ENCODE results near the gene DUSP8. TPM values are rescaled to one million over a fixed set of nuclear protein-coding genes. Genes with fewer than 3 reads are reported as not detected.

The DUSP8 gene
- total and polyA plus RNA-seq, 2 donors: 0.14 to 2.9 TPM

- no peak overlapping the region for H3K4me3 ChIP-seq (ENCODE audit: low read length in 2 of 2)
- 84% methylated on average over 11 of the region's 11 CpGs for WGBS
- H3K4me1 ChIP-seq (ENCODE audit: control insufficient read depth in 2 of 2, insufficient read depth in 2 of 2, low read length in 2 of 2): peaks cover 7 to 13% of the 10 kb centered on the region in 2 donors
- H3K27ac ChIP-seq (ENCODE audit: low read depth in 1 of 2, low read length in 1 of 2): no peak overlapping the region
- peaks cover 52 to 92% of the 10 kb centered on the region in 2 donors for H3K27me3 ChIP-seq (ENCODE audit: control insufficient read depth in 2 of 2, insufficient read depth in 1 of 2, low read length in 1 of 2)
- H3K36me3 ChIP-seq (ENCODE audit: control insufficient read depth in 2 of 2, insufficient read depth in 2 of 2, low read length in 1 of 2): no peaks in the 10 kb centered on the region
- no peak for DNase-seq (ENCODE audit: low read depth in 6 of 9, low spot score in 9 of 9)
- H3K9me3 ChIP-seq (ENCODE audit: control insufficient read depth in 2 of 2, insufficient read depth in 1 of 2, low read length in 1 of 2): peaks cover 0 to 5% of the 10 kb centered on the region in 2 donors
Observed at GRCh38 chr11:1570001-1570453, 2.0 kb downstream of the DUSP8 start.

- no peaks in the 10 kb centered on the region for H3K36me3 ChIP-seq (ENCODE audit: control insufficient read depth in 2 of 2, insufficient read depth in 2 of 2, low read length in 1 of 2)
- H3K4me3 ChIP-seq (ENCODE audit: low read length in 2 of 2): no peak overlapping the region
- WGBS: 85% methylated on average over 14 of the region's 14 CpGs
- H3K4me1 ChIP-seq (ENCODE audit: control insufficient read depth in 2 of 2, insufficient read depth in 2 of 2, low read length in 2 of 2): peaks cover 4 to 13% of the 10 kb centered on the region in 2 donors
- H3K27ac ChIP-seq (ENCODE audit: low read depth in 1 of 2, low read length in 1 of 2): no peak overlapping the region
- DNase-seq (ENCODE audit: low read depth in 6 of 9, low spot score in 9 of 9): no peak
- H3K9me3 ChIP-seq (ENCODE audit: control insufficient read depth in 2 of 2, insufficient read depth in 1 of 2, low read length in 1 of 2): peaks cover 0 to 5% of the 10 kb centered on the region in 2 donors
- H3K27me3 ChIP-seq (ENCODE audit: control insufficient read depth in 2 of 2, insufficient read depth in 1 of 2, low read length in 1 of 2): peaks cover 44 to 93% of the 10 kb centered on the region in 2 donors
Observed at GRCh38 chr11:1569251-1569780, 2.8 kb downstream of the DUSP8 start.

GRCh38 chr11:1568441-1568911, 3.6 kb downstream of the DUSP8 start:
- peak in 1 of 9 donors; percentile 19 for DNase-seq (ENCODE audit: low read depth in 6 of 9, low spot score in 9 of 9)
- H3K4me3 ChIP-seq (ENCODE audit: low read length in 2 of 2): no peak overlapping the region
- WGBS: 42% methylated on average over 13 of the region's 13 CpGs
- no peak overlapping the region for H3K27ac ChIP-seq (ENCODE audit: low read depth in 1 of 2, low read length in 1 of 2)
- H3K36me3 ChIP-seq (ENCODE audit: control insufficient read depth in 2 of 2, insufficient read depth in 2 of 2, low read length in 1 of 2): no peaks in the 10 kb centered on the region
- peaks cover 3 to 13% of the 10 kb centered on the region in 2 donors for H3K4me1 ChIP-seq (ENCODE audit: control insufficient read depth in 2 of 2, insufficient read depth in 2 of 2, low read length in 2 of 2)
- H3K9me3 ChIP-seq (ENCODE audit: control insufficient read depth in 2 of 2, insufficient read depth in 1 of 2, low read length in 1 of 2): peaks cover 0 to 2% of the 10 kb centered on the region in 2 donors
- peaks cover 36 to 91% of the 10 kb centered on the region in 2 donors for H3K27me3 ChIP-seq (ENCODE audit: control insufficient read depth in 2 of 2, insufficient read depth in 1 of 2, low read length in 1 of 2)

- Histone ChIP-seq H3K4me3 (ENCODE audit: low read length in 2 of 2) (no peak overlapping the region), H3K27me3 (ENCODE audit: control insufficient read depth in 2 of 2, insufficient read depth in 1 of 2, low read length in 1 of 2) (peaks cover 28 to 90% of the 10 kb centered on the region in 2 donors), H3K36me3 (ENCODE audit: control insufficient read depth in 2 of 2, insufficient read depth in 2 of 2, low read length in 1 of 2) (no peaks in the 10 kb centered on the region), H3K9me3 (ENCODE audit: control insufficient read depth in 2 of 2, insufficient read depth in 1 of 2, low read length in 1 of 2) (no peaks in the 10 kb centered on the region), H3K27ac (ENCODE audit: low read depth in 1 of 2, low read length in 1 of 2) (no peak overlapping the region), H3K4me1 (ENCODE audit: control insufficient read depth in 2 of 2, insufficient read depth in 2 of 2, low read length in 2 of 2) (peaks cover 3 to 13% of the 10 kb centered on the region in 2 donors)
- WGBS: 78% methylated on average over 7 of the region's 7 CpGs
- DNase-seq (ENCODE audit: low read depth in 6 of 9, low spot score in 9 of 9): no peak
Observed at GRCh38 chr11:1567721-1568100, 4.4 kb downstream of the DUSP8 start.

GRCh38 chr11:1567052-1567720, 4.9 kb downstream of the DUSP8 start:
- H3K27me3 ChIP-seq (ENCODE audit: control insufficient read depth in 2 of 2, insufficient read depth in 1 of 2, low read length in 1 of 2): peaks cover 24 to 87% of the 10 kb centered on the region in 2 donors
- no peak for DNase-seq (ENCODE audit: low read depth in 6 of 9, low spot score in 9 of 9)
- H3K9me3 ChIP-seq (ENCODE audit: control insufficient read depth in 2 of 2, insufficient read depth in 1 of 2, low read length in 1 of 2): no peaks in the 10 kb centered on the region
- H3K4me1 ChIP-seq (ENCODE audit: control insufficient read depth in 2 of 2, insufficient read depth in 2 of 2, low read length in 2 of 2): peaks cover 0 to 13% of the 10 kb centered on the region in 2 donors
- 82% methylated on average over 13 of the region's 13 CpGs for WGBS
- no peak overlapping the region for H3K27ac ChIP-seq (ENCODE audit: low read depth in 1 of 2, low read length in 1 of 2)
- H3K36me3 ChIP-seq (ENCODE audit: control insufficient read depth in 2 of 2, insufficient read depth in 2 of 2, low read length in 1 of 2): no peaks in the 10 kb centered on the region
- no peak overlapping the region for H3K4me3 ChIP-seq (ENCODE audit: low read length in 2 of 2)

- H3K4me3 ChIP-seq (ENCODE audit: low read length in 2 of 2): no peak overlapping the region
- no peak overlapping the region for H3K27ac ChIP-seq (ENCODE audit: low read depth in 1 of 2, low read length in 1 of 2)
- H3K9me3 ChIP-seq (ENCODE audit: control insufficient read depth in 2 of 2, insufficient read depth in 1 of 2, low read length in 1 of 2): no peaks in the 10 kb centered on the region
- 84% methylated on average over 20 of the region's 20 CpGs for WGBS
- peaks cover 0 to 13% of the 10 kb centered on the region in 2 donors for H3K4me1 ChIP-seq (ENCODE audit: control insufficient read depth in 2 of 2, insufficient read depth in 2 of 2, low read length in 2 of 2)
- H3K27me3 ChIP-seq (ENCODE audit: control insufficient read depth in 2 of 2, insufficient read depth in 1 of 2, low read length in 1 of 2): peaks cover 21 to 91% of the 10 kb centered on the region in 2 donors
- no peaks in the 10 kb centered on the region for H3K36me3 ChIP-seq (ENCODE audit: control insufficient read depth in 2 of 2, insufficient read depth in 2 of 2, low read length in 1 of 2)
- no peak for DNase-seq (ENCODE audit: low read depth in 6 of 9, low spot score in 9 of 9)
Observed at GRCh38 chr11:1566381-1567051, 5.6 kb downstream of the DUSP8 start.

GRCh38 chr11:1565904-1566247, 6.2 kb downstream of the DUSP8 start:
- Histone ChIP-seq H3K9me3 (ENCODE audit: control insufficient read depth in 2 of 2, insufficient read depth in 1 of 2, low read length in 1 of 2) (no peaks in the 10 kb centered on the region), H3K4me1 (ENCODE audit: control insufficient read depth in 2 of 2, insufficient read depth in 2 of 2, low read length in 2 of 2) (peaks cover 0 to 8% of the 10 kb centered on the region in 2 donors), H3K27ac (ENCODE audit: low read depth in 1 of 2, low read length in 1 of 2) (no peak overlapping the region), H3K36me3 (ENCODE audit: control insufficient read depth in 2 of 2, insufficient read depth in 2 of 2, low read length in 1 of 2) (no peaks in the 10 kb centered on the region), H3K4me3 (ENCODE audit: low read length in 2 of 2) (no peak overlapping the region), H3K27me3 (ENCODE audit: control insufficient read depth in 2 of 2, insufficient read depth in 1 of 2, low read length in 1 of 2) (peaks cover 17 to 88% of the 10 kb centered on the region in 2 donors)
- DNase-seq (ENCODE audit: low read depth in 6 of 9, low spot score in 9 of 9): no peak
- WGBS: 88% methylated on average over 5 of the region's 5 CpGs

GRCh38 chr11:1565173-1565903, 6.7 kb downstream of the DUSP8 start:
- peaks cover 11 to 87% of the 10 kb centered on the region in 2 donors for H3K27me3 ChIP-seq (ENCODE audit: control insufficient read depth in 2 of 2, insufficient read depth in 1 of 2, low read length in 1 of 2)
- H3K4me1 ChIP-seq (ENCODE audit: control insufficient read depth in 2 of 2, insufficient read depth in 2 of 2, low read length in 2 of 2): peaks cover 0 to 3% of the 10 kb centered on the region in 2 donors
- H3K27ac ChIP-seq (ENCODE audit: low read depth in 1 of 2, low read length in 1 of 2): no peak overlapping the region
- H3K9me3 ChIP-seq (ENCODE audit: control insufficient read depth in 2 of 2, insufficient read depth in 1 of 2, low read length in 1 of 2): no peaks in the 10 kb centered on the region
- WGBS: 87% methylated on average over 28 of the region's 28 CpGs
- H3K4me3 ChIP-seq (ENCODE audit: low read length in 2 of 2): no peak overlapping the region
- no peaks in the 10 kb centered on the region for H3K36me3 ChIP-seq (ENCODE audit: control insufficient read depth in 2 of 2, insufficient read depth in 2 of 2, low read length in 1 of 2)
- no peak for DNase-seq (ENCODE audit: low read depth in 6 of 9, low spot score in 9 of 9)

All from thymus (tissue), 11 donors.